ENCODE measurements around the gene PDS5A. TPM values are rescaled to one million over a fixed set of nuclear protein-coding genes. Genes with fewer than 3 reads are reported as not detected.
A peak's percentile ranks its signal among the peaks of the same experiment; 100 is the strongest.
"Not testable (repeated sequence)": the region's sequence is repeated elsewhere in the genome, so short reads cannot be mapped to it uniquely, and the experiment has no call there.

PDS5A gene
- total RNA-seq = 100 to 1,000 TPM in 1 of 2 donors, 10 to 100 TPM in 1; 84.4 to 150 TPM

- Mint-ChIP-seq H3K9me3 (no peaks in the 10 kb centered on the region), H3K27me3 (no peaks in the 10 kb centered on the region), H3K27ac (peak within 1 kb of the TSS; percentile 80 to 91), H3K36me3 (peaks cover 20% of the 10 kb centered on the region), H3K4me3 (peak within 1 kb of the TSS; percentile 93), H3K4me1 (ENCODE audit: low read depth in 2 of 2) (peaks cover 26 to 32% of the 10 kb centered on the region in 2 donors)
- peak; percentile 94 for DNase-seq (ENCODE audit: low spot score)
- peak; percentile 91 to 95 for ATAC-seq
Measured at GRCh38 chr4:39977489-39978377, at the start of gene PDS5A. PDS5A (minus strand) TSS chr4:39977911; CDS start chr4:39976577, 1,334 bp downstream.

DNA sequence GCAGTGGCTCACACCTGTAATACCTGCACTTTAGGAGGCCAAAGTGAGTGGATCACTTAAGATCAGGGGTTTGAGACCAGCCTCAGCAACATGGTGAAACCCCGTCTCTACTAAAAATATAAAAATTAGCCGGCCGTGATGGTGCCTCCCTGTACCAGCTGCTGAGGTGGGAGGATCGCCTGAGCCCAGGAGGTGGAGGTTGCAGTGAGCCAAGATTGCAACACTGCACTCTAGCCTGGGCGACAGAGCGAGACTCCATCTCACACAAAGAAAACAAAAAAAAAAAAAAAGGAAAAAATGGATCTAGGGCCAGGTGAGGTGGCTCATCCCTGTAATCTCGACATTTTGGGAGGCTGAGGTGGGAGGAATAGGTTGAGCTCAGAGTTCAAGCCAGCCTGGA is 46.3 kb upstream of the PDS5A start:
- H3K4me3 Mint-ChIP-seq; H3K9me3 Mint-ChIP-seq; DNase-seq (ENCODE audit: low spot score); ATAC-seq; H3K27ac Mint-ChIP-seq; H3K4me1 Mint-ChIP-seq (ENCODE audit: low read depth in 2 of 2); H3K27me3 Mint-ChIP-seq; H3K36me3 Mint-ChIP-seq: not testable (repeated sequence)

DNA sequence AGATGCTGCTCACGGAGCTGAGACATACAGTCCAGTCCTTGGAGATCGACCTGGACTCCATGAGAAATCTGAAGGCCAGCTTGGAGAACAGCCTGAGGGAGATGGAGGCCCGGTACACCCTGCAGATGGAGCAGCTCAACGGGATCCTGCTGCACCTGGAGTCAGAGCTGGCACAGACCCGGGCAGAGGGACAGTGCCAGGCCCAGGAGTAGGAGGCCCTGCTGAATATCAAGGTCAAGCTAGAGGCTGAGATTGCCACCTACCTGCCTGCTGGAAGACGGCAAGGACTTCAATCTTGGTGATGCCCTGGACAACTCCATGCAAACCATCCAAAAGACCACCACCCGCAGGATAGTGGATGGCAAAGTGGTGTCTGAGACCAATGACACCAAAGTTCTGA is 43.4 kb upstream of the PDS5A start:
- not testable (repeated sequence) for H3K27me3 Mint-ChIP-seq; H3K4me3 Mint-ChIP-seq; H3K4me1 Mint-ChIP-seq (ENCODE audit: low read depth in 2 of 2); DNase-seq (ENCODE audit: low spot score); ATAC-seq; H3K9me3 Mint-ChIP-seq; H3K36me3 Mint-ChIP-seq; H3K27ac Mint-ChIP-seq

DNA sequence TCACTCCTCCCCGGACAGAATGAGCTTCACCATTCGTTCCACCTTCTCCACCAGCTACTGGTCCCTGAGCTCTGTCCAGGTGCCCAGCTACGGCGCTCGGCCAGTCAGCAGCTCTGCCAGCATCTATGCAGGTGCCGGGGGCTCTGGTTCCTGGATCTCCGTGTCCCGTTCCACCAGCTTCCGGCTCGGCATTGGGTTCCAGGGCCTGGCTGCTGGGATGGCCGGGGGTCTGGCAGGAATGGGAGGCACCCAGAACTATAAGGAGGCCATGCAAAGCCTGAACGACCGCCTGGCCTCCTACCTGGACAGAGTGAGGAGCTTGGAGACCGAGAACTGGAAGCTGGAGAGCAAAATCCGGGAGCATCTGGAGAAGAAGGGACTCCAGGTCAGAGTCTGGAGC is 42.5 kb upstream of the PDS5A start:
- no peak overlapping the region for H3K27ac Mint-ChIP-seq
- H3K27me3 Mint-ChIP-seq = no peaks in the 10 kb centered on the region
- no peaks in the 10 kb centered on the region for H3K4me1 Mint-ChIP-seq (ENCODE audit: low read depth in 2 of 2)
- H3K4me3 Mint-ChIP-seq = no peak overlapping the region
- DNase-seq (ENCODE audit: low spot score) (no peak), ATAC-seq (no peak)
- H3K9me3 Mint-ChIP-seq = no peaks in the 10 kb centered on the region
- no peaks in the 10 kb centered on the region for H3K36me3 Mint-ChIP-seq

- DNase-seq (ENCODE audit: low spot score) (no peak), ATAC-seq (no peak)
- Mint-ChIP-seq H3K4me1 (ENCODE audit: low read depth in 2 of 2) (no peaks in the 10 kb centered on the region), H3K36me3 (no peaks in the 10 kb centered on the region), H3K27me3 (no peaks in the 10 kb centered on the region), H3K9me3 (no peaks in the 10 kb centered on the region), H3K4me3 (no peak overlapping the region), H3K27ac (no peak overlapping the region)
Measured at GRCh38 chr4:40016007-40016406, 38.3 kb upstream of the PDS5A start.

- Mint-ChIP-seq H3K27ac (no peak overlapping the region), H3K36me3 (no peaks in the 10 kb centered on the region), H3K9me3 (no peaks in the 10 kb centered on the region), H3K27me3 (no peaks in the 10 kb centered on the region), H3K4me3 (no peak overlapping the region), H3K4me1 (ENCODE audit: low read depth in 2 of 2) (no peaks in the 10 kb centered on the region)
- no peak for ATAC-seq
- DNase-seq (ENCODE audit: low spot score) = no peak
Measured at GRCh38 chr4:40003986-40004385, 26.3 kb upstream of the PDS5A start.

DNA sequence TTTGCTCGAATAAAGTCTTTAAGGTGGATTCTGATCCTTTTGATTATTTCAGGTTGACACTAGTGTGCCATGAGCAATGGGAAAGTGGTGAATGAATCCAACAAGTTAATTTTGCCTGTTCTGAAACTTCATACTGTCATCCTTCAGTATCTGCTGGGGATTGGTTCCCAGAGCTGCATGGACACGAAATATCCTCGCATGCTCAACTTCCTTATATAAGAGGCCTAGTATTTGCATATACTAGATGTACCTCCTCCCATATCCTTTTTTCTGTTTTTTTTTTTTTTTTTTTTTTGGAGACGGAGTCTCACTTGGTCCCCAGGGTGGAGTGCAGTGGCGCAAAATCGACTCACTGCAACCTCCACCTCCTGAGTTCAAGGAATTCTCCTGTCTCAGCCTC is 23.0 kb upstream of the PDS5A start:
- no peak overlapping the region for H3K4me3 Mint-ChIP-seq
- H3K27ac Mint-ChIP-seq = no peak overlapping the region
- DNase-seq (ENCODE audit: low spot score) = no peak
- H3K27me3 Mint-ChIP-seq = no peaks in the 10 kb centered on the region
- no peaks in the 10 kb centered on the region for H3K4me1 Mint-ChIP-seq (ENCODE audit: low read depth in 2 of 2)
- H3K9me3 Mint-ChIP-seq = no peaks in the 10 kb centered on the region
- H3K36me3 Mint-ChIP-seq = no peaks in the 10 kb centered on the region
- no peak for ATAC-seq

- H3K9me3 Mint-ChIP-seq = no peaks in the 10 kb centered on the region
- DNase-seq (ENCODE audit: low spot score) (no peak), ATAC-seq (no peak)
- H3K27ac Mint-ChIP-seq = no peak overlapping the region
- H3K4me3 Mint-ChIP-seq = no peak overlapping the region
- H3K4me1 Mint-ChIP-seq (ENCODE audit: low read depth in 2 of 2) = no peaks in the 10 kb centered on the region
- H3K36me3 Mint-ChIP-seq = no peaks in the 10 kb centered on the region
- H3K27me3 Mint-ChIP-seq = peaks cover 5 to 7% of the 10 kb centered on the region in 2 donors
Measured at GRCh38 chr4:39998659-39999345, 21.1 kb upstream of the PDS5A start.

DNA sequence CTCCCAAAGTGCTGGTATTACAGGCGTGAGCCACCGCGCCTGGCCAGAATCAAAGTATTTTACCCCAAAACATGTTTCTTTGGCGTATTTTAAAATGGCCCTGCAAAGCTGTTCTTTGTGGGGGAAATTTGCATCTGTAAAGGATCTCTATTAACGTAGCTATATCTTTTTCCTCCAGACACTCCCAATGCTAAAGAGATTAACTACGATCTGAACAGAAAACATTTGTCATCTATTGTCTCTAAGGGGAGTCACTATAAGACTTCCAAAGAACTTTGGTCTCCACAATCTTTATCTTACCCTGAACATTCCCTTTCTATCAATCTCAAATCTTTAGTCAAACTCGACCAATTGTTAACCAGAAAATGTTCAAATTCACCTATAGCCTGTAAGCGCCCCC is 19.1 kb upstream of the PDS5A start:
- no peaks in the 10 kb centered on the region for H3K36me3 Mint-ChIP-seq
- no peak overlapping the region for H3K27ac Mint-ChIP-seq
- no peaks in the 10 kb centered on the region for H3K4me1 Mint-ChIP-seq (ENCODE audit: low read depth in 2 of 2)
- no peak overlapping the region for H3K4me3 Mint-ChIP-seq
- DNase-seq (ENCODE audit: low spot score) (no peak), ATAC-seq (no peak)
- no peaks in the 10 kb centered on the region for H3K9me3 Mint-ChIP-seq
- peaks cover 5 to 7% of the 10 kb centered on the region in 2 donors for H3K27me3 Mint-ChIP-seq

- DNase-seq (ENCODE audit: low spot score) = no peak
- no peaks in the 10 kb centered on the region for H3K9me3 Mint-ChIP-seq
- H3K4me3 Mint-ChIP-seq = no peak overlapping the region
- H3K27me3 Mint-ChIP-seq = peaks cover 5 to 7% of the 10 kb centered on the region in 2 donors
- no peak for ATAC-seq
- H3K27ac Mint-ChIP-seq = no peak overlapping the region
- no peaks in the 10 kb centered on the region for H3K4me1 Mint-ChIP-seq (ENCODE audit: low read depth in 2 of 2)
- no peaks in the 10 kb centered on the region for H3K36me3 Mint-ChIP-seq
Measured at GRCh38 chr4:39994406-39994805, 16.7 kb upstream of the PDS5A start.

DNA sequence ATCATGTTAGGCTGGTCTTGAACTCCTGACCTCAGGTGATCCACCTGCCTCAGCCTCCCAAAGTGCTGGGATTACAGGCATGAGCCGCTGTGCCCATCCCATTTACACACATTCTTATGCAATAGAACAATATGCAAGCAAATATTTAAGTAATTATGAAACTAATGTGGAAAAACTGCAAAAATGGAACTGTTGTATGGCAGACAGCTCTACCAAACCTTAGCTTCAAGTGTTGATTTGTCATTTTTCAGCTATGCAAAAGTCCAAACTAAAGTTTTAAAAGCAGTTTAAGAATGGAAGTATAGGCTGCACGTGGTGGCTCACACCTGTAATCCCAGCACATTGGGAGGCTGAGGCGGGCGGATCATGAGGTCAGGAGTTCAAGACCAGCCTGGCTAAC is 11.7 kb upstream of the PDS5A start:
- not testable (repeated sequence) for DNase-seq (ENCODE audit: low spot score); H3K27ac Mint-ChIP-seq; H3K36me3 Mint-ChIP-seq; ATAC-seq; H3K4me3 Mint-ChIP-seq; H3K9me3 Mint-ChIP-seq; H3K4me1 Mint-ChIP-seq (ENCODE audit: low read depth in 2 of 2); H3K27me3 Mint-ChIP-seq

GRCh38 chr4:39987485-39987884 is 9.8 kb upstream of the PDS5A start:
- Mint-ChIP-seq H3K27ac (no peak overlapping the region), H3K4me3 (no peak overlapping the region), H3K27me3 (no peaks in the 10 kb centered on the region), H3K9me3 (no peaks in the 10 kb centered on the region), H3K4me1 (ENCODE audit: low read depth in 2 of 2) (no peaks in the 10 kb centered on the region), H3K36me3 (no peaks in the 10 kb centered on the region)
- no peak for DNase-seq (ENCODE audit: low spot score)
- ATAC-seq = no peak

GRCh38 chr4:39978904-39979303 is 1.2 kb upstream of the PDS5A start:
- H3K27me3 Mint-ChIP-seq = no peaks in the 10 kb centered on the region
- no peaks in the 10 kb centered on the region for H3K9me3 Mint-ChIP-seq
- peaks cover 17 to 22% of the 10 kb centered on the region in 2 donors for H3K4me1 Mint-ChIP-seq (ENCODE audit: low read depth in 2 of 2)
- no peak overlapping the region for H3K4me3 Mint-ChIP-seq
- DNase-seq (ENCODE audit: low spot score) (no peak), ATAC-seq (no peak)
- peaks cover 13% of the 10 kb centered on the region for H3K36me3 Mint-ChIP-seq
- H3K27ac Mint-ChIP-seq = peak overlapping the region; percentile 48 to 76

- H3K4me1 Mint-ChIP-seq (ENCODE audit: low read depth in 2 of 2) = peaks cover 21 to 27% of the 10 kb centered on the region in 2 donors
- no peaks in the 10 kb centered on the region for H3K9me3 Mint-ChIP-seq
- ATAC-seq = no peak
- no peaks in the 10 kb centered on the region for H3K27me3 Mint-ChIP-seq
- peak overlapping the region; percentile 87 for H3K4me3 Mint-ChIP-seq
- peaks cover 18% of the 10 kb centered on the region for H3K36me3 Mint-ChIP-seq
- H3K27ac Mint-ChIP-seq = peak overlapping the region; percentile 76 to 88
- no peak for DNase-seq (ENCODE audit: low spot score)
Measured at GRCh38 chr4:39978378-39978775, 666 bp upstream of the PDS5A start.
